ENCODE measurements around the gene BUD13.

The BUD13 gene

DNA sequence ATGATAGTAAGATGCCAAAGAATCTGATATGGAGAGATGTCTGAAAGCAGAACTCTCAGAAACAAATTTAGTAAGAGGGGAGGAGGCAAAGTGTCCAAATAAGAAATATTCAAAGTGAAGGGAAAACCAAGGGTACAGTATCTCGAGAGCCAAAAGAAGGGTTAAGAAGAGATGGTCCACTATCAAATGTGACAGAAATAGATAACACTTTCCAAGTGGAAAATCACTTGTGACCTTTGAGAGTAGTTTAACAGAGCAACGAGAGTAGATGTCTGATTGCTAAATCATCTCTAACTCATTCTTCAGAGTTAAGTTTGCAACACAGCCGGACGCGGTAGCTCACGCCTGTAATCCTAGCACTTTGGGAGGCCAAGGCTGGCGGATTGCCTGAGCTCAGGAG lies 4.3 kb upstream of the BUD13 start:
- peaks cover 14% of the 10 kb centered on the region for H3K4me1 ChIP-seq (ENCODE audit: insufficient read depth, low read length, severe bottlenecking)
- H3K4me3 ChIP-seq (ENCODE audit: low read depth, low read length, poor library complexity, severe bottlenecking): no peak overlapping the region
- peaks cover 3% of the 10 kb centered on the region for H3K79me2 ChIP-seq (ENCODE audit: insufficient read depth, low read length)
- H3K27ac ChIP-seq (ENCODE audit: low read depth, low read length, poor library complexity, severe bottlenecking): no peak overlapping the region
- peaks cover 59% of the 10 kb centered on the region for H3K36me3 ChIP-seq (ENCODE audit: insufficient read depth, low read length)
- no peaks in the 10 kb centered on the region for H4K20me1 ChIP-seq (ENCODE audit: insufficient read depth, low read length)
- H2AFZ ChIP-seq (ENCODE audit: low read length): no peak overlapping the region
- H3K4me2 ChIP-seq (ENCODE audit: low read length): no peak overlapping the region
- H3K9me3 ChIP-seq (ENCODE audit: low read length): no peaks in the 10 kb centered on the region
- H3F3A ChIP-seq (ENCODE audit: insufficient read depth, low read length): no peaks in the 10 kb centered on the region
- H3K9me2 ChIP-seq (ENCODE audit: low read depth, low read length): no peaks in the 10 kb centered on the region
- TF ChIP-seq CTCF (IDR thresholded peaks at IDR 0.05; ENCODE audit: low read length) (no peak), EZH2 (IDR thresholded peaks at IDR 0.05; ENCODE audit: borderline replicate concordance, low read length) (no peak)
- no peak overlapping the region for H3K9ac ChIP-seq (ENCODE audit: low read length)
- H3K27me3 ChIP-seq (ENCODE audit: insufficient read depth, low read length): no peaks in the 10 kb centered on the region

DNA sequence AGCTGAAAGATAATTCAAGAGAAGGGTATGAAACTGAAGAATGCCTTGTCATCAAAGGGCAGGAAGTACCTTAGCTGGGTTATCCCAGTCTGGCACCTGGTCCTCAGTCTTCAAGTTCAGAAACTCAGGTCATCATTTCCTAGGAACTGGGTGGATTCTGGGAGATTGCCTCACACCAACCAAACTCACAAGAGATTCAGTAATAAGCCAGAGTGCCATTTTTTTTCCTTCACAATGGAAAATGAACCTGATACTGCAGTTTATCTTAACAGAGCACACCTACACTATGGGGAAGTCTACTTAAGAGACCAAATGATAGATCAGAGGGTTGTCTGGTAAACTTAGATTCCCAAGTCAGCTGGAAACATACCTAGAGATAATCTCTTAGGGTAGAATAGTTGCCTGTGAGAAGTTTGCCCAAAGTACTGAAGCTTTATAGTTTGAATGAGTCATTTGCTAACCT lies 3.8 kb upstream of the BUD13 start:
- Histone ChIP-seq H3K9me3 (ENCODE audit: low read length) (no peaks in the 10 kb centered on the region), H3K27ac (ENCODE audit: low read depth, low read length, poor library complexity, severe bottlenecking) (no peak overlapping the region), H3K9me2 (ENCODE audit: low read depth, low read length) (no peaks in the 10 kb centered on the region), H3K4me3 (ENCODE audit: low read depth, low read length, poor library complexity, severe bottlenecking) (no peak overlapping the region), H3K79me2 (ENCODE audit: insufficient read depth, low read length) (peaks cover 8% of the 10 kb centered on the region), H4K20me1 (ENCODE audit: insufficient read depth, low read length) (no peaks in the 10 kb centered on the region), H3F3A (ENCODE audit: insufficient read depth, low read length) (no peaks in the 10 kb centered on the region), H3K4me2 (ENCODE audit: low read length) (no peak overlapping the region), H3K27me3 (ENCODE audit: insufficient read depth, low read length) (no peaks in the 10 kb centered on the region), H3K36me3 (ENCODE audit: insufficient read depth, low read length) (peaks cover 54% of the 10 kb centered on the region), H3K9ac (ENCODE audit: low read length) (no peak overlapping the region), H3K4me1 (ENCODE audit: insufficient read depth, low read length, severe bottlenecking) (peaks cover 19% of the 10 kb centered on the region), H2AFZ (ENCODE audit: low read length) (no peak overlapping the region)
- TF ChIP-seq EZH2 (IDR thresholded peaks at IDR 0.05; ENCODE audit: borderline replicate concordance, low read length): no peak
- no peak for TF ChIP-seq CTCF (IDR thresholded peaks at IDR 0.05; ENCODE audit: low read length)

GRCh38 chr11:116775975-116776374 lies 3.2 kb upstream of the BUD13 start:
- Histone ChIP-seq H3K27me3 (ENCODE audit: insufficient read depth, low read length) (no peaks in the 10 kb centered on the region), H3K36me3 (ENCODE audit: insufficient read depth, low read length) (peaks cover 49% of the 10 kb centered on the region), H3K79me2 (ENCODE audit: insufficient read depth, low read length) (peaks cover 14% of the 10 kb centered on the region), H3K4me1 (ENCODE audit: insufficient read depth, low read length, severe bottlenecking) (peaks cover 25% of the 10 kb centered on the region), H2AFZ (ENCODE audit: low read length) (no peak overlapping the region), H4K20me1 (ENCODE audit: insufficient read depth, low read length) (no peaks in the 10 kb centered on the region), H3F3A (ENCODE audit: insufficient read depth, low read length) (no peaks in the 10 kb centered on the region), H3K4me3 (ENCODE audit: low read depth, low read length, poor library complexity, severe bottlenecking) (no peak overlapping the region), H3K9ac (ENCODE audit: low read length) (no peak overlapping the region), H3K9me3 (ENCODE audit: low read length) (no peaks in the 10 kb centered on the region), H3K27ac (ENCODE audit: low read depth, low read length, poor library complexity, severe bottlenecking) (no peak overlapping the region), H3K9me2 (ENCODE audit: low read depth, low read length) (no peaks in the 10 kb centered on the region), H3K4me2 (ENCODE audit: low read length) (no peak overlapping the region)
- no peak for TF ChIP-seq CTCF (IDR thresholded peaks at IDR 0.05; ENCODE audit: low read length)
- TF ChIP-seq EZH2 (IDR thresholded peaks at IDR 0.05; ENCODE audit: borderline replicate concordance, low read length): no peak

Measured in OCI-LY1 (cell line).